Hair follicle dermal papilla cell (primary cell): Measurements from ENCODE around the gene B3GLCT. TPM values are rescaled to one million over a fixed set of nuclear protein-coding genes. Genes with fewer than 3 reads are reported as not detected.

Experiments
- total RNA-seq: library from RNA; depleted of rRNA; stranded (reverse); fragments of >200 nt; gene quantifications from 2 replicates; pipeline ENCODE4 v1.2.3, GENCODE V29; 2012

The B3GLCT gene
- 11.7 and 13.5 TPM in 2 replicates for total RNA-seq

GRCh38 chr13:31199849-31200636 is at the start of gene B3GLCT:
B3GLCT (plus strand) TSS chr13:31199975; CDS start chr13:31200085, 110 bp downstream.

GRCh38 chr13:31161557-31162150 is 38.1 kb upstream of the B3GLCT start, which contains the start of gene HSPH1:
HSPH1 (minus strand) TSS chr13:31161904; CDS start chr13:31161582, 322 bp downstream.

Other genes starting within 250 kb of the B3GLCT start
- gene HSPH1, start 38.1 kb upstream of the B3GLCT start, total RNA-seq = 17.4 and 21.6 TPM in 2 replicates